ENCODE results near the gene ZNF83.
"Not testable (repeated sequence)": the region's sequence is repeated elsewhere in the genome, so short reads cannot be mapped to it uniquely, and the experiment has no call there.

ZNF83 gene

GRCh38 chr19:52637718-52638585, at the start of gene ZNF83:
Gene ZNF83 (minus strand): TSS chr19:52638355.
- H3K27ac ChIP-seq = peak within 1 kb of the TSS; percentile 86
- peak; percentile 92 for DNase-seq (ENCODE audit: low spot score)
- CTCF ChIA-PET = no interaction called here
- POLR2A ChIA-PET (ENCODE audit: low non-redundant PET) = no interaction called here
- TF ChIP-seq CTCF (conservative IDR thresholded peaks at IDR 0.05; ENCODE audit: low read depth) = no peak

GRCh38 chr19:52687684-52688083, 49.5 kb upstream of the ZNF83 start:
- ChIA-PET POLR2A (ENCODE audit: low non-redundant PET) (no interaction called here), CTCF (interaction anchor here (0.6 kb wide), 2 partner anchors 10 to 47 kb away, joined by 5 to 8 read pairs; no protein-coding TSS in a partner anchor)
- DNase-seq (ENCODE audit: low spot score) = no peak
- H3K27ac ChIP-seq = no peak overlapping the region
- TF ChIP-seq CTCF (conservative IDR thresholded peaks at IDR 0.05; ENCODE audit: low read depth) = no peak

GRCh38 chr19:52685811-52686210, 47.7 kb upstream of the ZNF83 start:
- ChIA-PET POLR2A (ENCODE audit: low non-redundant PET) (no interaction called here), CTCF (no interaction called here)
- TF ChIP-seq CTCF (conservative IDR thresholded peaks at IDR 0.05; ENCODE audit: low read depth) = no peak
- no peak for DNase-seq (ENCODE audit: low spot score)
- H3K27ac ChIP-seq = no peak overlapping the region

GRCh38 chr19:52681216-52681615, 43.1 kb upstream of the ZNF83 start:
- POLR2A ChIA-PET (ENCODE audit: low non-redundant PET); DNase-seq (ENCODE audit: low spot score); H3K27ac ChIP-seq: not testable (repeated sequence)
- CTCF ChIA-PET = interaction anchor here (0.6 kb wide), 1 partner anchor 1110 kb away, joined by 5 read pairs; no protein-coding TSS in a partner anchor

GRCh38 chr19:52679598-52679997, 41.4 kb upstream of the ZNF83 start:
- no peak for DNase-seq (ENCODE audit: low spot score)
- CTCF ChIA-PET = interaction anchor here (0.7 kb wide), 1 partner anchor 1468 kb away, joined by 3 read pairs; no protein-coding TSS in a partner anchor
- POLR2A ChIA-PET (ENCODE audit: low non-redundant PET) = no interaction called here
- no peak for TF ChIP-seq CTCF (conservative IDR thresholded peaks at IDR 0.05; ENCODE audit: low read depth)
- H3K27ac ChIP-seq = no peak overlapping the region

GRCh38 chr19:52675239-52675638, 37.1 kb upstream of the ZNF83 start:
- CTCF ChIA-PET; POLR2A ChIA-PET (ENCODE audit: low non-redundant PET); DNase-seq (ENCODE audit: low spot score); H3K27ac ChIP-seq: not testable (repeated sequence)

- DNase-seq (ENCODE audit: low spot score) = no peak
- POLR2A ChIA-PET (ENCODE audit: low non-redundant PET) = no interaction called here
- no peak for TF ChIP-seq CTCF (conservative IDR thresholded peaks at IDR 0.05; ENCODE audit: low read depth)
- CTCF ChIA-PET = no interaction called here
- H3K27ac ChIP-seq = no peak overlapping the region
Measured at GRCh38 chr19:52673014-52673413, 34.9 kb upstream of the ZNF83 start.

Data from RWPE1 (cell line).